ENCODE measurements around the gene LOXHD1.

Gene LOXHD1

GRCh38 chr18:46657115-46657955 lies at the start of gene LOXHD1:
Gene LOXHD1, minus strand, starts transcription at chr18:46657220. Its CDS starts 187 bp downstream, at chr18:46657033.
- DNase-seq (ENCODE audit: extremely low read depth, low read depth): no peak
- TF ChIP-seq CTCF (IDR thresholded peaks at IDR 0.05; ENCODE audit: low read depth, low read length, missing control alignments): no peak
- no peak within 1 kb of the TSS for H3K4me3 ChIP-seq (replicated peaks; ENCODE audit: low read depth, low read length)

- DNase-seq (ENCODE audit: extremely low read depth, low read depth): no peak
- H3K4me3 ChIP-seq (replicated peaks; ENCODE audit: low read depth, low read length): no peak overlapping the region
- no peak for TF ChIP-seq CTCF (IDR thresholded peaks at IDR 0.05; ENCODE audit: low read depth, low read length, missing control alignments)
Measured at GRCh38 chr18:46705521-46705920, 48.5 kb upstream of the LOXHD1 start.

- H3K4me3 ChIP-seq (replicated peaks; ENCODE audit: low read depth, low read length): no peak overlapping the region
- TF ChIP-seq CTCF (IDR thresholded peaks at IDR 0.05; ENCODE audit: low read depth, low read length, missing control alignments): no peak
- no peak for DNase-seq (ENCODE audit: extremely low read depth, low read depth)
Measured at GRCh38 chr18:46704816-46705215, 47.8 kb upstream of the LOXHD1 start.

GRCh38 chr18:46704189-46704588 lies 47.2 kb upstream of the LOXHD1 start:
- TF ChIP-seq CTCF (IDR thresholded peaks at IDR 0.05; ENCODE audit: low read depth, low read length, missing control alignments): no peak
- no peak overlapping the region for H3K4me3 ChIP-seq (replicated peaks; ENCODE audit: low read depth, low read length)
- no peak for DNase-seq (ENCODE audit: extremely low read depth, low read depth)

GRCh38 chr18:46702471-46702870 lies 45.5 kb upstream of the LOXHD1 start:
- no peak for DNase-seq (ENCODE audit: extremely low read depth, low read depth)
- TF ChIP-seq CTCF (IDR thresholded peaks at IDR 0.05; ENCODE audit: low read depth, low read length, missing control alignments): no peak
- no peak overlapping the region for H3K4me3 ChIP-seq (replicated peaks; ENCODE audit: low read depth, low read length)

GRCh38 chr18:46700066-46700824 lies 43.2 kb upstream of the LOXHD1 start:
- no peak for TF ChIP-seq CTCF (IDR thresholded peaks at IDR 0.05; ENCODE audit: low read depth, low read length, missing control alignments)
- no peak for DNase-seq (ENCODE audit: extremely low read depth, low read depth)
- no peak overlapping the region for H3K4me3 ChIP-seq (replicated peaks; ENCODE audit: low read depth, low read length)

Data from HFF-Myc (cell line).